Liver (tissue), 9 donors: ENCODE measurements around the gene SKIL. TPM values are rescaled to one million over a fixed set of nuclear protein-coding genes. Genes with fewer than 3 reads are reported as not detected.

Experiments
- DNase-seq: peaks from one replicate; pipeline ENCODE4 v3.0.0-alpha.2; 2017; ENCODE audit warnings: low spot score
- H3K27ac ChIP-seq, 2 donors: one replicate each; pipeline ENCODE4 v1.7.0; 2013; ENCODE audit warnings: inconsistent platforms in 2 of 2, low read length in 2 of 2, control low read depth in 1 of 2, low read depth in 1 of 2, mild to moderate bottlenecking in 1 of 2
- H3K27me3 ChIP-seq, 4 donors: one replicate each; pipeline versions ENCODE4 v1.6.1 to v1.7.0; 2013; ENCODE audit warnings: low read length in 3 of 4, inconsistent platforms in 1 of 4, mild to moderate bottlenecking in 1 of 4, moderate library complexity in 1 of 4; ENCODE audit not compliant: control insufficient read depth in 4 of 4, insufficient read depth in 4 of 4
- H3K36me3 ChIP-seq, 4 donors: one replicate each; pipeline versions ENCODE4 v1.6.1 to v1.7.0; 2013; ENCODE audit warnings: low read length in 3 of 4, mild to moderate bottlenecking in 3 of 4, low read depth in 1 of 4, moderate library complexity in 1 of 4; ENCODE audit not compliant: control insufficient read depth in 4 of 4, insufficient read depth in 3 of 4
- H3K4me1 ChIP-seq, 4 donors: one replicate each; pipeline versions ENCODE4 v1.6.1 to v1.7.0; 2013; ENCODE audit warnings: low read length in 3 of 4, mild to moderate bottlenecking in 3 of 4, moderate library complexity in 1 of 4; ENCODE audit not compliant: control insufficient read depth in 4 of 4, insufficient read depth in 4 of 4
- H3K4me3 ChIP-seq, 3 donors: one replicate each; pipeline versions ENCODE4 v1.6.1 to v1.7.0; 2013; ENCODE audit warnings: low read length in 3 of 3, control low read depth in 1 of 3, low read depth in 1 of 3, mild to moderate bottlenecking in 1 of 3
- H3K9ac ChIP-seq, 2 donors: one replicate each; pipeline ENCODE4 v1.7.0; 2013; ENCODE audit warnings: low read length in 2 of 2, mild to moderate bottlenecking in 2 of 2, moderate library complexity in 2 of 2, control low read depth in 1 of 2, low read depth in 1 of 2
- H3K9me3 ChIP-seq, 4 donors: one replicate each; pipeline versions ENCODE4 v1.6.1 to v1.7.0; 2013; ENCODE audit warnings: low read length in 3 of 4; ENCODE audit not compliant: control insufficient read depth in 4 of 4
- ATF3 ChIP-seq: IDR thresholded peaks from 2 replicates; pipeline ENCODE4 v1.6.1; 2016; ENCODE audit warnings: antibody characterized with exemption
- CTCF ChIP-seq: fragments of 150-350 bp; IDR thresholded peaks from 2 replicates; pipeline ENCODE4 v1.5.1; 2017; ENCODE audit warnings: improper control_type of control experiment, low read depth, low read length; ENCODE audit not compliant: missing input control
- EGR1 ChIP-seq, 2 donors: IDR thresholded peaks; 2 replicates each; pipeline ENCODE4 v1.6.1; 2016 to 2018; ENCODE audit warnings: antibody characterized with exemption in 2 of 2, low read depth in 2 of 2
- FOXA1 ChIP-seq: IDR thresholded peaks from 2 replicates; pipeline ENCODE4 v1.6.1; 2016; ENCODE audit warnings: antibody characterized with exemption
- FOXA2 ChIP-seq: IDR thresholded peaks from 2 replicates; pipeline ENCODE4 v1.6.1; 2016; ENCODE audit warnings: antibody characterized with exemption
- GABPA ChIP-seq, 2 donors: IDR thresholded peaks in 1 of 2; conservative IDR thresholded peaks in 1 of 2; 2 replicates each; pipeline ENCODE4 v1.6.1; 2016; ENCODE audit warnings: antibody characterized with exemption in 2 of 2, mild to moderate bottlenecking in 1 of 2, moderate library complexity in 1 of 2
- HNF4A ChIP-seq, 2 donors: conservative IDR thresholded peaks; 2 replicates each; pipeline ENCODE4 v1.6.1; 2016; ENCODE audit warnings: antibody characterized with exemption in 2 of 2, mild to moderate bottlenecking in 2 of 2
- JUND ChIP-seq, 2 donors: IDR thresholded peaks; 2 replicates each; pipeline ENCODE4 v1.6.1; 2016; ENCODE audit warnings: antibody characterized with exemption in 2 of 2
- MAX ChIP-seq: IDR thresholded peaks from 2 replicates; pipeline ENCODE4 v1.6.1; 2016; ENCODE audit warnings: antibody characterized with exemption
- NR2F2 ChIP-seq: IDR thresholded peaks from 2 replicates; pipeline ENCODE4 v1.6.1; 2016; ENCODE audit warnings: antibody characterized with exemption
- RAD21 ChIP-seq, 2 donors: IDR thresholded peaks; 2 replicates each; pipeline ENCODE4 v1.6.1; 2016; ENCODE audit warnings: antibody characterized with exemption in 2 of 2, mild to moderate bottlenecking in 2 of 2
- REST ChIP-seq: IDR thresholded peaks from 2 replicates; pipeline ENCODE4 v1.6.1; 2016; ENCODE audit warnings: antibody characterized with exemption, mild to moderate bottlenecking
- RXRA ChIP-seq, 2 donors: IDR thresholded peaks; 2 replicates each; pipeline ENCODE4 v1.6.1; 2017 to 2018; ENCODE audit warnings: antibody characterized with exemption in 2 of 2, mild to moderate bottlenecking in 1 of 2
- SP1 ChIP-seq: IDR thresholded peaks from 2 replicates; pipeline ENCODE4 v1.6.1; 2018; ENCODE audit warnings: antibody characterized with exemption, mild to moderate bottlenecking
- TAF1 ChIP-seq: conservative IDR thresholded peaks from 2 replicates; pipeline ENCODE4 v1.6.1; 2016; ENCODE audit warnings: antibody characterized with exemption, mild to moderate bottlenecking
- YY1 ChIP-seq: IDR thresholded peaks from 2 replicates; pipeline ENCODE4 v1.6.1; 2016; ENCODE audit warnings: antibody characterized with exemption, mild to moderate bottlenecking
- ZBTB33 ChIP-seq: IDR thresholded peaks from 2 replicates; pipeline ENCODE4 v1.6.1; 2016; ENCODE audit warnings: antibody characterized with exemption
- WGBS: extraction: QIAGEN DNeasy Blood & Tissue Kit; methylation state at CpG from one replicate; pipeline ENCODE4 v1.1.7; 2013; 5-methylcytosine and 5-hydroxymethylcytosine counted together
- polyA plus RNA-seq, 2 donors: library from polyadenylated mRNA; stranded (reverse) in 1 of 2; unstranded in 1 of 2; fragments of 200-250 nt in 1 of 2; fragments of >200 nt in 1 of 2; fragmentation: Nextera tagmentation in 1 of 2; extraction: Ambion mirVana in 1 of 2; gene quantifications; one replicate each; pipeline versions ENCODE4 v1.2.1 to v1.2.3, GENCODE V29; 2013 to 2015
- total RNA-seq, 2 donors: library from RNA; depleted of rRNA; stranded (reverse); fragments of >200 nt; gene quantifications; one replicate each; pipeline ENCODE4 v1.2.3, GENCODE V29; 2014
- donor health status: healthy.
- donor health status: healthy.
- donor health status: healthy.
- donor health status: healthy.
- donor health status: healthy.

The SKIL gene
- total and polyA plus RNA-seq, 4 donors, result 2.5 to 43.2 (median 14.2) TPM

- DNase-seq, result no peak
- WGBS, result 13% methylated on average over 58 of the region's 58 CpGs
Measured at GRCh38 chr3:170419557-170420087, 62.1 kb downstream of the SKIL start.

More at GRCh38 chr3:170419557-170420087, 62.1 kb downstream of the SKIL start:
- Histone ChIP-seq H3K4me1 (peaks cover 0 to 17% (median 10%) of the 10 kb centered on the region in 4 donors), H3K27me3 (peaks cover 0 to 4% (median 0%) of the 10 kb centered on the region in 4 donors), H3K36me3 (no peaks in the 10 kb centered on the region), H3K4me3 (peak overlapping the region in 1 of 3 donors; percentile 57), H3K9ac (no peak overlapping the region), H3K27ac (no peak overlapping the region), H3K9me3 (no peaks in the 10 kb centered on the region)
- TF ChIP-seq REST (no peak), FOXA2 (no peak), ATF3 (no peak), SP1 (no peak), CTCF (no peak), TAF1 (no peak), JUND (IDR thresholded peaks at IDR 0.05) (no peak), ZBTB33 (no peak), FOXA1 (no peak), GABPA (IDR thresholded peaks at IDR 0.05 in 1 of 2, conservative IDR thresholded peaks at IDR 0.05 in 1 of 2) (no peak), HNF4A (conservative IDR thresholded peaks at IDR 0.05) (no peak), YY1 (no peak), MAX (no peak), NR2F2 (no peak), RXRA (IDR thresholded peaks at IDR 0.05) (no peak), EGR1 (IDR thresholded peaks at IDR 0.05; ENCODE audit: low read depth in 2 of 2) (no peak), RAD21 (IDR thresholded peaks at IDR 0.05) (no peak)
